A204.1 (cell line): ENCODE results near the gene SACS.
"Not testable (repeated sequence)": the region's sequence is repeated elsewhere in the genome, so short reads cannot be mapped to it uniquely, and the experiment has no call there.

Source experiments
- FAIRE-seq: peaks from 2 replicates; lab custom pipeline; 2012; peaks lifted over from hg19 to GRCh38; lab: Jason Lieb, UNC

Gene SACS

GRCh38 chr13:23359882-23360281 lies 73.6 kb downstream of the SACS start:
- no peak for FAIRE-seq

- FAIRE-seq, result no peak
Measured at GRCh38 chr13:23357349-23357748, 76.2 kb downstream of the SACS start.

GRCh38 chr13:23356368-23356767 lies 77.1 kb downstream of the SACS start:
- no peak for FAIRE-seq

- FAIRE-seq, result no peak
Measured at GRCh38 chr13:23354520-23354919, 79.0 kb downstream of the SACS start.

GRCh38 chr13:23352161-23352560 lies 81.3 kb downstream of the SACS start:
- FAIRE-seq, result no peak

- no peak for FAIRE-seq
Measured at GRCh38 chr13:23350009-23350408, 83.5 kb downstream of the SACS start.

GRCh38 chr13:23349161-23349897 lies 84.2 kb downstream of the SACS start:
- FAIRE-seq, result no peak

- FAIRE-seq, result no peak
Measured at GRCh38 chr13:23348262-23349127, 85.0 kb downstream of the SACS start.

GRCh38 chr13:23347601-23348000 lies 85.9 kb downstream of the SACS start:
- no peak for FAIRE-seq

GRCh38 chr13:23344931-23345595 lies 88.4 kb downstream of the SACS start:
- FAIRE-seq, result no peak

GRCh38 chr13:23339225-23339624 lies 94.3 kb downstream of the SACS start:
- FAIRE-seq, result no peak

- no peak for FAIRE-seq
Measured at GRCh38 chr13:23330356-23330755, 103.1 kb downstream of the SACS start.

- no peak for FAIRE-seq
Measured at GRCh38 chr13:23325191-23325590, 108.3 kb downstream of the SACS start.

- no peak for FAIRE-seq
Measured at GRCh38 chr13:23323946-23324709, 109.4 kb downstream of the SACS start.

GRCh38 chr13:23322353-23323336 lies 110.9 kb downstream of the SACS start:
- FAIRE-seq, result no peak

- FAIRE-seq, result no peak
Measured at GRCh38 chr13:23321535-23322241, 111.8 kb downstream of the SACS start.

GRCh38 chr13:23320926-23321534 lies 112.5 kb downstream of the SACS start:
- FAIRE-seq, result no peak

GRCh38 chr13:23319883-23320224 lies 113.6 kb downstream of the SACS start:
- FAIRE-seq, result no peak

- not testable (repeated sequence) for FAIRE-seq
Measured at GRCh38 chr13:23314837-23315236, 118.7 kb downstream of the SACS start.

- no peak for FAIRE-seq
Measured at GRCh38 chr13:23292586-23292985, 140.9 kb downstream of the SACS start.
